ENCODE results near the gene HCFC2.

Gene HCFC2

GRCh38 chr12:104050436-104050835 is 13.9 kb upstream of the HCFC2 start:
- no peak for DNase-seq (ENCODE audit: low read depth)
- peak overlapping the region; percentile 67 for H3K4me3 ChIP-seq (ENCODE audit: low read depth, low read length)
- no peak for TF ChIP-seq CTCF (conservative IDR thresholded peaks at IDR 0.05; ENCODE audit: low read depth, low read length)

GRCh38 chr12:104054681-104055346 is 9.5 kb upstream of the HCFC2 start:
- no peak overlapping the region for H3K4me3 ChIP-seq (ENCODE audit: low read depth, low read length)
- TF ChIP-seq CTCF (conservative IDR thresholded peaks at IDR 0.05; ENCODE audit: low read depth, low read length) = no peak

GRCh38 chr12:104055686-104056388 is 8.5 kb upstream of the HCFC2 start:
- no peak for TF ChIP-seq CTCF (conservative IDR thresholded peaks at IDR 0.05; ENCODE audit: low read depth, low read length)
- peak; percentile 24 for DNase-seq (ENCODE audit: low read depth)
- H3K4me3 ChIP-seq (ENCODE audit: low read depth, low read length) = no peak overlapping the region

More at GRCh38 chr12:104054681-104055346, 9.5 kb upstream of the HCFC2 start:
- DNase-seq (ENCODE audit: low read depth) = no peak

- H3K4me3 ChIP-seq (ENCODE audit: low read depth, low read length) = no peak overlapping the region
- no peak for TF ChIP-seq CTCF (conservative IDR thresholded peaks at IDR 0.05; ENCODE audit: low read depth, low read length)
- DNase-seq (ENCODE audit: low read depth) = no peak
Measured at GRCh38 chr12:104056419-104056972, 7.8 kb upstream of the HCFC2 start.

GRCh38 chr12:104057771-104058197 is 6.5 kb upstream of the HCFC2 start:
- H3K4me3 ChIP-seq (ENCODE audit: low read depth, low read length) = no peak overlapping the region
- peak; percentile 83 for TF ChIP-seq CTCF (conservative IDR thresholded peaks at IDR 0.05; ENCODE audit: low read depth, low read length)
- DNase-seq (ENCODE audit: low read depth) = peak; percentile 54

GRCh38 chr12:104058802-104059201 is 5.5 kb upstream of the HCFC2 start:
- H3K4me3 ChIP-seq (ENCODE audit: low read depth, low read length) = no peak overlapping the region
- peak; percentile 6 for DNase-seq (ENCODE audit: low read depth)
- no peak for TF ChIP-seq CTCF (conservative IDR thresholded peaks at IDR 0.05; ENCODE audit: low read depth, low read length)
